Measurements from ENCODE around the gene UACA. TPM values are rescaled to one million over a fixed set of nuclear protein-coding genes. Genes with fewer than 3 reads are reported as not detected.

The UACA gene
- total and polyA plus RNA-seq, 7 experiments from 2014 or later: 0.14 to 2.1 (median 0.42) TPM; not detected in 1

DNA sequence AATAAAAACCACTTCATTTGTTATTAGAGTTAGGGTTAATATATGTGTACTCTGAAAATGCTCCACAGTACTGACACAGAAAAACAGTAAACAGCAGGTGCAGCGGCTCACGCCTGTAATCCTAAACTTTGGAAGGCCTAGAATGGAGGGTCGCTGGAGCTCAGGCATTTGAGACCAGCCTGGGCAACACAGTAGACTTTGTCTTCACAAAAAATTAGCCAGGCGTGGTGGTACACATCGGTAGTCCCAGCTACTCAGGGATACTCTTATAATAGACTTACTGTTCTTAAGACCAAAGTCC is 40.3 kb downstream of the UACA start:
- DNase-seq: no peak
- H3K36me3 ChIP-seq (ENCODE audit: control insufficient read depth in 2 of 3, insufficient read depth in 3 of 3, low read length in 3 of 3): no peaks in the 10 kb centered on the region
- Mint-ChIP-seq H3K27ac (no peak overlapping the region), H3K27me3 (peaks cover 0 to 42% (median 12%) of the 10 kb centered on the region in 5 donors), H3K36me3 (no peaks in the 10 kb centered on the region), H3K4me1 (peaks cover 0 to 4% (median 0%) of the 10 kb centered on the region in 7 donors), H3K9me3 (peaks cover 0 to 3% (median 0%) of the 10 kb centered on the region in 11 donors), H3K4me3 (no peak overlapping the region)
- no peak overlapping the region for H3K27ac ChIP-seq (ENCODE audit: low read depth, low read length)
- no peaks in the 10 kb centered on the region for H3K9me3 ChIP-seq (ENCODE audit: control insufficient read depth in 2 of 3, low read length in 3 of 3)
- CTCF ChIA-PET: interaction anchor here (0.8 to 1.6 kb wide), 11 partner anchors 11 to 1248 kb away, joined by 3 to 31 read pairs (median 5); no protein-coding TSS in a partner anchor
- POLR2A ChIA-PET: interaction anchor here (0.6 to 0.9 kb wide), 2 partner anchors 50 to 100 kb away, joined by 3 to 5 read pairs; no protein-coding TSS in a partner anchor
- H3K27me3 ChIP-seq (ENCODE audit: control insufficient read depth in 2 of 2, insufficient read depth in 2 of 2, low read length in 2 of 2): peaks cover 0 to 10% of the 10 kb centered on the region in 2 donors
- no peaks in the 10 kb centered on the region for H3K4me1 ChIP-seq (ENCODE audit: control insufficient read depth in 2 of 2, insufficient read depth in 2 of 2, low read length in 2 of 2)
- H3K4me3 ChIP-seq (ENCODE audit: low read length): no peak overlapping the region
- ATAC-seq: no peak
- intact Hi-C loops (cut with micrococcal nuclease): loop anchor here (10.0 kb wide), 2 partner anchors 168 to 1248 kb away; no protein-coding TSS in a partner anchor

DNA sequence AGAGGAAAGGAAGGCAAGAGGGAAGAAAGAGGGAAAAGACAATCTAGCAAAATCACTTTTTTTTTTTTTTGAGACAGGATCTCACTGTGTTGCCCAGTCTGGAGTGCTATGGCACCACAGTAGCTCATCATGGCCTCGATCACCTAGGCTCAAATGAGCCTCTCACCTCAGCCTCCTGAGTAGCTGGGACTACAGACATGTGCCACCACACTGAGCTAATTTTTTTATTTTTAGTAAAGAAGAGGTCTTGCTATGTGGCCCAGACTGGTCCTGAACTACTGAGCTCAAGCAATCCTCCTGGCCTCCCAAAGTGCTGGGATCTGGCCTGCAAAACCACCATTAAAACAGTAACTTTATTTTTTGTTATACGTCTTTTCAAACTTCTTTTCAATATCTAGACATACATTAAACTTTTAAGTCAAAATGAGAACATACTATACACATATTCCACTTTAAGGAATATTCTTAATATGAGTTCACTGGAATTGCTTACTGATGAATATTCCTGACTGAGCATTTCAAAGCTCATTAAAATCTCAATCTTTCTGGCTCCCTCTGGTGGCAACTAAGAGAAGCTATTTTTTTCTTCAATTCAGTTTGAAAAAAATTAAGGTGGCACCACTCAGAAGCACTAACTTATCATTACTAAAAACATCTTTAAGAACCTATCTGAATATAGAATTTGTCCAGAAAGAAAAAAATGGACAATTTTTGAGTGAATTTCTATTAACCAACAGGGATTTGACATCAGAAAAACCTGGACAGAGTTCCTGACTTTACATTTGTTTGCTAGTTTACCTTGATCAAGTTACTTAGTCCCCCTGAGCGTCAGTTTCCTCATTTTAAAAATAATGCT is 40.9 kb downstream of the UACA start:
- POLR2A ChIA-PET: interaction anchor here (0.6 to 0.9 kb wide), 2 partner anchors 49 to 100 kb away, joined by 3 to 5 read pairs; no protein-coding TSS in a partner anchor
- no peak overlapping the region for H3K27ac Mint-ChIP-seq

DNA sequence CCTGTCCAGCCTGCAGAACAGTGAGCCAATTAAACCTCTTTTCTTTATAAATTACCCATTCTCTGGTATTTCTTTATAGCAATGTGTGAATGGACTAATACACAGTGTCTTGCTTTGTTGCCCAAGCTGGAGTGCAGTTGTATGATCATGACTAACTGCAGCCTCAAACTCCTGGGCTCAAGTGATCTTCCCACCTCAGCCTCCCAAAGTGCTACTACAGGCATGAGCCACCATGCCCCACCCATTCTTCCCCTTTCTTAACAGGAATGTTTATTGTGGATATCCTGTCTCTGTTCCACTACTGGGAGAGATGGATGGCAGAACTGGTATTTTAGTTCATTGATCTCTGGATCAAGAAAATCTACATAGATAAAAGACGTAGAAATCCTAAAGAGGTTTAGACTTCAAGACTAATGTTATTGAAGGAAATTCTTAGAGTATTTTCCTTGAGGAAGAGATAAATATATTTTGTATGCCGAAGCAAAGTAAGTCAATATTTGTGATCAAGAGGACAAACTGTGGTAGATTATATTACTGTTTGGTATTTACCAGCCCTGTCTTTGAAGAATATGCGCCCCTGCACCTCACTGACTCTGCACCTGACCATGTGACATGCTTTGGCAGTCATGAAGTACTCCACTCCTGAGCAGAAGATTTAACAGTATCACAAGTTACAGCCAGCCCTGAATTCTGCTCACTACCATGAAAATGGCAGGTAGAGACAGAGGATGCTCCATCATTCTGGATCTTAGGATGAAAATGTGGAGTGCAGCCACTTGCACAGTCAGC is 42.9 kb downstream of the UACA start:
- no peak overlapping the region for H3K4me3 ChIP-seq (ENCODE audit: low read length)
- H3K27ac ChIP-seq (ENCODE audit: low read depth, low read length): no peak overlapping the region
- no peak for DNase-seq
- intact Hi-C loops (cut with micrococcal nuclease): loop anchor here (10.0 kb wide), 2 partner anchors 166 to 1246 kb away; no protein-coding TSS in a partner anchor
- CTCF ChIA-PET: no interaction called here
- H3K27me3 ChIP-seq (ENCODE audit: control insufficient read depth in 2 of 2, insufficient read depth in 2 of 2, low read length in 2 of 2): peaks cover 0 to 4% of the 10 kb centered on the region in 2 donors
- Mint-ChIP-seq H3K4me1 (peaks cover 0 to 4% (median 0%) of the 10 kb centered on the region in 7 donors), H3K27ac (no peak overlapping the region), H3K9me3 (no peaks in the 10 kb centered on the region), H3K27me3 (peaks cover 0 to 33% (median 8%) of the 10 kb centered on the region in 5 donors), H3K36me3 (no peaks in the 10 kb centered on the region), H3K4me3 (no peak overlapping the region)
- no peaks in the 10 kb centered on the region for H3K4me1 ChIP-seq (ENCODE audit: control insufficient read depth in 2 of 2, insufficient read depth in 2 of 2, low read length in 2 of 2)
- no peaks in the 10 kb centered on the region for H3K9me3 ChIP-seq (ENCODE audit: control insufficient read depth in 2 of 3, low read length in 3 of 3)
- ATAC-seq: no peak
- POLR2A ChIA-PET: no interaction called here
- H3K36me3 ChIP-seq (ENCODE audit: control insufficient read depth in 2 of 3, insufficient read depth in 3 of 3, low read length in 3 of 3): no peaks in the 10 kb centered on the region

More for the DNA sequence above, 40.9 kb downstream of the UACA start:
- no peak overlapping the region for H3K4me3 Mint-ChIP-seq
- DNase-seq: peak in 6 of 9 donors; percentile 2 to 42 (median 32)
- no peaks in the 10 kb centered on the region for H3K9me3 Mint-ChIP-seq
- no peaks in the 10 kb centered on the region for H3K36me3 Mint-ChIP-seq
- CTCF ChIA-PET: interaction anchor here (0.6 to 1.6 kb wide), 16 partner anchors 10 to 1247 kb away, joined by 3 to 31 read pairs (median 5); no protein-coding TSS in a partner anchor
- H3K9me3 ChIP-seq (ENCODE audit: control insufficient read depth in 2 of 3, low read length in 3 of 3): no peaks in the 10 kb centered on the region
- peaks cover 0 to 4% (median 0%) of the 10 kb centered on the region in 7 donors for H3K4me1 Mint-ChIP-seq
- H3K27me3 ChIP-seq (ENCODE audit: control insufficient read depth in 2 of 2, insufficient read depth in 2 of 2, low read length in 2 of 2): peaks cover 0 to 10% of the 10 kb centered on the region in 2 donors
- peaks cover 0 to 38% (median 12%) of the 10 kb centered on the region in 5 donors for H3K27me3 Mint-ChIP-seq
- intact Hi-C loops (cut with micrococcal nuclease): loop anchor here (1.0 to 10.0 kb wide), 4 partner anchors 43 to 1248 kb away; no protein-coding TSS in a partner anchor
- H3K4me3 ChIP-seq (ENCODE audit: low read length): no peak overlapping the region
- no peaks in the 10 kb centered on the region for H3K4me1 ChIP-seq (ENCODE audit: control insufficient read depth in 2 of 2, insufficient read depth in 2 of 2, low read length in 2 of 2)
- ATAC-seq: no peak
- no peaks in the 10 kb centered on the region for H3K36me3 ChIP-seq (ENCODE audit: control insufficient read depth in 2 of 3, insufficient read depth in 3 of 3, low read length in 3 of 3)
- no peak overlapping the region for H3K27ac ChIP-seq (ENCODE audit: low read depth, low read length)

DNA sequence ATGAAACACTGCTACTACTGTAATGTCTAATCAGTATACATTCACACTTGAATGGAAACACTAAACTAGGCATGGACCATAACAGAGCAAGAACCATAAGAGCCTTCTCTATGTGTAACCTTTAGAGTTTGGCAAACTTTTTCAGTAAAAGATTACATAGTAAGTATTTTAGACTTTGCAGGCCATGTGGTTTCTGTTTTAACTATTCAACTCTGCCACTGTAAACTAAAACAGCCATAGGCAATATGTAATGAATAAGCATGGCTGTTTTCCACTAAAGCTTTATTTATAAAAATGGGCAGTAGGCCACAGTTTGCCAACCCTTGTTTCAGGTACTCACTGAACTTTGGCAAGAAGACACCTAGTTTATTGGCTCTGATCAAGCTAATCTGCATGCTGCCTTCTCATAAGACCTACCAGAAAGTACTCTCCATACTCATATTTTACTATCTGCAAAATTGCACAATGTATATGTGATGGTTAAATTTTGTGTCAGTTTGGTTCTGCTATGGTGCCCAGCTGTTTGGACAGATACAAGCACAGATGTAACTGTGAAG is 46.0 kb downstream of the UACA start:
- ATAC-seq: no peak
- intact Hi-C loops (cut with micrococcal nuclease): no loop called here
- no peak for DNase-seq
- Histone ChIP-seq H3K36me3 (ENCODE audit: control insufficient read depth in 2 of 3, insufficient read depth in 3 of 3, low read length in 3 of 3) (no peaks in the 10 kb centered on the region), H3K4me1 (ENCODE audit: control insufficient read depth in 2 of 2, insufficient read depth in 2 of 2, low read length in 2 of 2) (no peaks in the 10 kb centered on the region), H3K27me3 (ENCODE audit: control insufficient read depth in 2 of 2, insufficient read depth in 2 of 2, low read length in 2 of 2) (peaks cover 0 to 4% of the 10 kb centered on the region in 2 donors), H3K27ac (ENCODE audit: low read depth, low read length) (no peak overlapping the region), H3K4me3 (ENCODE audit: low read length) (no peak overlapping the region), H3K9me3 (ENCODE audit: control insufficient read depth in 2 of 3, low read length in 3 of 3) (no peaks in the 10 kb centered on the region)
- POLR2A ChIA-PET: no interaction called here
- H3K4me1 Mint-ChIP-seq: peaks cover 0 to 2% (median 0%) of the 10 kb centered on the region in 7 donors
- H3K4me3 Mint-ChIP-seq: no peak overlapping the region
- H3K36me3 Mint-ChIP-seq: no peaks in the 10 kb centered on the region
- H3K9me3 Mint-ChIP-seq: no peaks in the 10 kb centered on the region
- H3K27ac Mint-ChIP-seq: no peak overlapping the region
- CTCF ChIA-PET: no interaction called here
- H3K27me3 Mint-ChIP-seq: peaks cover under 1 to 43% (median 8%) of the 10 kb centered on the region in 5 donors

- ChIA-PET POLR2A (no interaction called here), CTCF (no interaction called here)
- intact Hi-C loops (cut with micrococcal nuclease): no loop called here
- Histone ChIP-seq H3K27me3 (ENCODE audit: control insufficient read depth in 2 of 2, insufficient read depth in 2 of 2, low read length in 2 of 2) (peaks cover 0 to 6% of the 10 kb centered on the region in 2 donors), H3K9me3 (ENCODE audit: control insufficient read depth in 2 of 3, low read length in 3 of 3) (no peaks in the 10 kb centered on the region), H3K36me3 (ENCODE audit: control insufficient read depth in 2 of 3, insufficient read depth in 3 of 3, low read length in 3 of 3) (no peaks in the 10 kb centered on the region), H3K27ac (ENCODE audit: low read depth, low read length) (no peak overlapping the region), H3K4me3 (ENCODE audit: low read length) (no peak overlapping the region), H3K4me1 (ENCODE audit: control insufficient read depth in 2 of 2, insufficient read depth in 2 of 2, low read length in 2 of 2) (no peaks in the 10 kb centered on the region)
- Mint-ChIP-seq H3K27ac (no peak overlapping the region), H3K4me3 (no peak overlapping the region), H3K36me3 (no peaks in the 10 kb centered on the region), H3K4me1 (peaks cover 0 to 3% (median 0%) of the 10 kb centered on the region in 7 donors), H3K27me3 (peaks cover 5 to 47% (median 12%) of the 10 kb centered on the region in 5 donors), H3K9me3 (no peaks in the 10 kb centered on the region)
- ATAC-seq (no peak), DNase-seq (no peak)
Observed at GRCh38 chr15:70715840-70716485, 47.4 kb downstream of the UACA start.

GRCh38 chr15:70714565-70714964 is 48.8 kb downstream of the UACA start:
- POLR2A ChIA-PET: no interaction called here
- peaks cover 0 to 2% of the 10 kb centered on the region in 2 donors for H3K27me3 ChIP-seq (ENCODE audit: control insufficient read depth in 2 of 2, insufficient read depth in 2 of 2, low read length in 2 of 2)
- Mint-ChIP-seq H3K4me1 (peaks cover 0 to 3% (median 0%) of the 10 kb centered on the region in 7 donors), H3K9me3 (no peaks in the 10 kb centered on the region), H3K27ac (no peak overlapping the region), H3K4me3 (no peak overlapping the region), H3K27me3 (peaks cover 5 to 44% (median 16%) of the 10 kb centered on the region in 5 donors), H3K36me3 (no peaks in the 10 kb centered on the region)
- no peaks in the 10 kb centered on the region for H3K9me3 ChIP-seq (ENCODE audit: control insufficient read depth in 2 of 3, low read length in 3 of 3)
- no peak overlapping the region for H3K4me3 ChIP-seq (ENCODE audit: low read length)
- no peak overlapping the region for H3K27ac ChIP-seq (ENCODE audit: low read depth, low read length)
- no peaks in the 10 kb centered on the region for H3K4me1 ChIP-seq (ENCODE audit: control insufficient read depth in 2 of 2, insufficient read depth in 2 of 2, low read length in 2 of 2)
- H3K36me3 ChIP-seq (ENCODE audit: control insufficient read depth in 2 of 3, insufficient read depth in 3 of 3, low read length in 3 of 3): no peaks in the 10 kb centered on the region
- ATAC-seq: no peak
- intact Hi-C loops (cut with micrococcal nuclease): no loop called here
- no peak for DNase-seq
- CTCF ChIA-PET: no interaction called here
